Activated CD8-positive, alpha-beta memory T cell treated with anti-CD3 and anti-CD28 coated beads for 4 hours (primary cell): ENCODE measurements around the gene ZNF335.
A peak's percentile ranks its signal among the peaks of the same experiment; 100 is the strongest.

Source experiments
- DNase-seq, 2 donors: peaks; one replicate each; pipeline ENCODE4 v3.0.0-alpha.2; 2020; ENCODE audit warnings: low read depth in 2 of 2

Gene ZNF335, protein sequence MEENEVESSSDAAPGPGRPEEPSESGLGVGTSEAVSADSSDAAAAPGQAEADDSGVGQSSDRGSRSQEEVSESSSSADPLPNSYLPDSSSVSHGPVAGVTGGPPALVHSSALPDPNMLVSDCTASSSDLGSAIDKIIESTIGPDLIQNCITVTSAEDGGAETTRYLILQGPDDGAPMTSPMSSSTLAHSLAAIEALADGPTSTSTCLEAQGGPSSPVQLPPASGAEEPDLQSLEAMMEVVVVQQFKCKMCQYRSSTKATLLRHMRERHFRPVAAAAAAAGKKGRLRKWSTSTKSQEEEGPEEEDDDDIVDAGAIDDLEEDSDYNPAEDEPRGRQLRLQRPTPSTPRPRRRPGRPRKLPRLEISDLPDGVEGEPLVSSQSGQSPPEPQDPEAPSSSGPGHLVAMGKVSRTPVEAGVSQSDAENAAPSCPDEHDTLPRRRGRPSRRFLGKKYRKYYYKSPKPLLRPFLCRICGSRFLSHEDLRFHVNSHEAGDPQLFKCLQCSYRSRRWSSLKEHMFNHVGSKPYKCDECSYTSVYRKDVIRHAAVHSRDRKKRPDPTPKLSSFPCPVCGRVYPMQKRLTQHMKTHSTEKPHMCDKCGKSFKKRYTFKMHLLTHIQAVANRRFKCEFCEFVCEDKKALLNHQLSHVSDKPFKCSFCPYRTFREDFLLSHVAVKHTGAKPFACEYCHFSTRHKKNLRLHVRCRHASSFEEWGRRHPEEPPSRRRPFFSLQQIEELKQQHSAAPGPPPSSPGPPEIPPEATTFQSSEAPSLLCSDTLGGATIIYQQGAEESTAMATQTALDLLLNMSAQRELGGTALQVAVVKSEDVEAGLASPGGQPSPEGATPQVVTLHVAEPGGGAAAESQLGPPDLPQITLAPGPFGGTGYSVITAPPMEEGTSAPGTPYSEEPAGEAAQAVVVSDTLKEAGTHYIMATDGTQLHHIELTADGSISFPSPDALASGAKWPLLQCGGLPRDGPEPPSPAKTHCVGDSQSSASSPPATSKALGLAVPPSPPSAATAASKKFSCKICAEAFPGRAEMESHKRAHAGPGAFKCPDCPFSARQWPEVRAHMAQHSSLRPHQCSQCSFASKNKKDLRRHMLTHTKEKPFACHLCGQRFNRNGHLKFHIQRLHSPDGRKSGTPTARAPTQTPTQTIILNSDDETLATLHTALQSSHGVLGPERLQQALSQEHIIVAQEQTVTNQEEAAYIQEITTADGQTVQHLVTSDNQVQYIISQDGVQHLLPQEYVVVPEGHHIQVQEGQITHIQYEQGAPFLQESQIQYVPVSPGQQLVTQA (N-terminal part only)

DNA sequence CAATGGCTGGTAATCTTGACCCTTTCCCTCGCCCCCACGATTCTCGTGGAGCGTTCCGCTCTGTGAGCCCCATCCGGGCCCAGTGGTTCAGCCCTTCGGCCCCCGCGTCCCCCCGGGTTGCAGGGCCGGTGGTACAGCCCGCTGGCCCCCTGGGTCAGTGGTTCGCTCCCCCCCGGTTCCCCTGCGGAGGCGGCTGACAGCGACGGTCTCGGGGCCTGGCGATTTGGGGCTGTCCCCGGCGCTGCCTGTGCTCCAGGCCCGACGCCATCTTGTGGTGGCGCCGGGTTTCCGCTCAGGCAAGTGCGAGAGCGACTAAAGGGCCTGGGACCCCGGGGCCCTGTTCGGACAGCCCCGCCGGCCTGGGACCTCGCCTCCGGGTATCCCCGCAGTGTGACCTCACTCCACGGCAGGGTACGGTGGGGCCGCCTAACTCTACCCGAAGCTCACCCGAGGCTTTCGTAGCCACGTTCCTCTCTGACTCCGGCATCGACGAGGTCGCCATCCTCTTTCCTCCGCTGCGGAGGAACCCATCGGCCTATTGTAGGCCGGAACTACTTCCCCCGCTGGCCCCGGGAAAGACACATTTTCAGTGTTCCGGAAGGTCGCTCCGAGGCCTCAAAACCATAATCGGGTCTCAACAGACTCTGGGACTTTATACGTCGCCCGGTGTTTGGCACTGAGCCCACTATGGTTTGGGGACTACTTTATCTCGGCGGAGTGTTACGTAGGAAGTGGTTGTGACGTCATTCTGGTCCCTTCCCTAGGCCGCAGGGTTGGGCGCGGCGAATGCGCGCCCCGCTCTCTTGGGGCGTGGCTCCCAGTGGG, at the start of gene ZNF335:
Gene ZNF335, minus strand, starts transcription at position 529 of the 825 bp plus-strand sequence. CDS start 793 bp downstream, outside the sequence.
- peak; percentile 86 for DNase-seq

- no peak for DNase-seq
These were observed 48.6 kb upstream of the ZNF335 start for GRCh38 chr20:46020555-46020954.

DNA sequence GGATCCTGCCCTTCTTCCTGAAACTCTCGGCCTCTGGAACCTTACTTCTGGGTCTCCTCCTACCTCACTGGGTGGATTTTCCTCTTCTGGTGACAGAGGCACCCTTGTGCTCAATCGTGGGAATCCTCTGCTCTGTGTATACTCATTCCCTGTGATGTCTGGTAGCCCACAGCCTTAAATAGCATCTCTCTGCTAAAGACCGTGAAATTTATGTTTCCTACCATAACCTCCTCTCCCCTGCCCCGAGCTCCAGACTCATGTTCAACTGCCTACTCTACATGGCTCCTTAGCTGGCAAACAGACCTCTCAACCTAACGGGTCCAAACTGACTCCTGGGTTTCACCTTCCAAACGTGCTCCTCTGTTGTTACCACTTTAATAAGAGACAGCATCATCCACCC, 46.6 kb upstream of the ZNF335 start:
- DNase-seq = no peak

DNA sequence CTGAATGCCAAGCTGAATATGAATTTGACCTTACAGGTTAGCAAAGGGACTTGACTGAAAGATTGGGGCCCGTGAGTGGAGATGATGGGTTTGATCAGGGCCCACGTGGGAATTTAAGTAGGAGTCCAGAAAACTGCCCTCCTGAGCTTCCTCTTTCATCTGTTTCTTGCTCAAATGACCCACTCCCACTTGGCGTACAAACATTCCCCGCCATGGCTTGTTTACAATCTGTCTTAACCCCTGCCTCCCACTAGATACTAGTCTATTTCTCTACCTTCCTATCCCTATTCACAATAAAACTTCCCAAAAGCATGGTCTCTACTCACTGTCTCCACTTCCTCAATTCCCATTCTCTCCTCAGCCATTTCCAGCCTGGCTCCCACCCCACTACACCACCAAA, 46.1 kb upstream of the ZNF335 start:
- no peak for DNase-seq

DNA sequence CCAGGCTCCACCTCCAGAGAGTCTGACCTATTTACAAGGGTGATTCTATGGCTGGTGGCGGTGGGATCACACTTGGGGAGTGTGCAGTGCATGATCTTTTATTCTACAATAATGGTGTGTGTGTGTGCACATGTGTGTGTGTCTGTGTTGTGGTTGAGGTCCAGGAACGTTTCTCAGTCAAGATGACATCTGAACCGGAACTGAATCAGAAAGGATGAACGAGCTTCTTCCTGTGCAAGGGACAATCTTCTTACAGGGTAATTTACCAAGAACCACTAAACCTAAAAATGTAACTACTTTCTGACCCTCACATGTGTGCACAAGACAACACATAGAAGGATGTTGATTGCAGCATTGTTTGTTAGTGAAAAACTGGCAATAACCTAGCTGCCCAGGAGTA, 45.3 kb upstream of the ZNF335 start:
- DNase-seq = no peak

DNA sequence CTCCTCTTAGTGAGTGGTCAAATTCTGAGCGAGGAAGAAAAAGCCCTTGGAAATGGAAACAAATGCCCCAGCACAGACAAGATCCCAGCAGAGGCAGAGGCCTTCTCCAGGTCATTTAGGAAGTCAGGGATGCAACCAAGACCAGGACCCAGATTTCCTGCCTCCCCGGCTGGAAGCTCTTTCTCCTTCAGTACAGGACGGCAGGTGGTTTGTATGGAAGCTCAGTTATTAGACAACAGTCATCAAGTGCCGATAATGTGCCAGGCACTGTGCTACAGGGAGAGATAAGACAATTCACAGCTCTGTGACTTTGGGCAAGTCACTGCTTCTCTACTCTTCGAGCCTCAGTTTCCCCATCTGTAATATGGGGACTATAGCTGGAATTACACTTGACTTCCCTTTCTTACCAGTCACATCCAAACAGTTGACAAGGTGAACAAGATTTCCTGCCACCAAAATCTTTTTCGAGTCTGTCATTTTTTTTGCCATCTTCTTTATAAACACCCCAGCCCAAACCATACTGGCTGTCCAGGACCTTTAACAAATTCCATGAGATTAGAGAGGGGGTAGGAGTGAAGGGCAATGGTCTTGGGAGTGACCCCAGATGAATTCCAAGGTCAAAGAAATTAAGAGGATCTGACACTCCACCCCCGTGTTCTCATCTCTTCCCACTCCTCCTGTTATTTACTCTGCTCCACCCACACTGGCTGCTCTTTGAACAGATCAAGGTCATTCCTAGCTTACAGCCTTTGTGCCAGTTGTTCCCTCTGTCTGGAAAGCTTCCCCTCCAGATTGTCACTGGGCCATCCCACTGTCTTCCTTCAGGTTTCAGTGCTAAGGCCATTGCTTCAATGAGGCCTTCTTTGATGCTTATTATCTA, 42.8 kb upstream of the ZNF335 start:
- no peak for DNase-seq

GRCh38 chr20:46013829-46014516, 42.0 kb upstream of the ZNF335 start:
- DNase-seq = peak in 1 of 2 donors; percentile 41

DNA sequence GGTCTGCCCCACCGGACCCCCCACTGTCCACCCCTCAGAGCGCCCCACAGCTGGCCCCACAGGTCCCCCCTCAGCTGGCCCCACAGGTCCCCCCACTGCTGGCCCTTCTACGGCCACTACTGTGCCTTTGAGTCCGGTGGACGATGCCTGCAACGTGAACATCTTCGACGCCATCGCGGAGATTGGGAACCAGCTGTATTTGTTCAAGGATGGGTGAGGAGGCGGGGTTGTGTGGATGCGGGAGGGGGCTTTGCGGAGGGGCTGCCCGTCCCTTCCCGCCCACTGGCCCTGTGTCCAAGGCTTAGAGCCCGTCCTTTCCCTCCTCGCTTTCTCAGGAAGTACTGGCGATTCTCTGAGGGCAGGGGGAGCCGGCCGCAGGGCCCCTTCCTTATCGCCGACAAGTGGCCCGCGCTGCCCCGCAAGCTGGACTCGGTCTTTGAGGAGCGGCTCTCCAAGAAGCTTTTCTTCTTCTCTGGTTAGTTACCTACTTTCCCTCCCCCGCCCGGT, 41.4 kb upstream of the ZNF335 start:
- DNase-seq = no peak

- no peak for DNase-seq
These were observed 40.9 kb upstream of the ZNF335 start for GRCh38 chr20:46012921-46013320.

DNA sequence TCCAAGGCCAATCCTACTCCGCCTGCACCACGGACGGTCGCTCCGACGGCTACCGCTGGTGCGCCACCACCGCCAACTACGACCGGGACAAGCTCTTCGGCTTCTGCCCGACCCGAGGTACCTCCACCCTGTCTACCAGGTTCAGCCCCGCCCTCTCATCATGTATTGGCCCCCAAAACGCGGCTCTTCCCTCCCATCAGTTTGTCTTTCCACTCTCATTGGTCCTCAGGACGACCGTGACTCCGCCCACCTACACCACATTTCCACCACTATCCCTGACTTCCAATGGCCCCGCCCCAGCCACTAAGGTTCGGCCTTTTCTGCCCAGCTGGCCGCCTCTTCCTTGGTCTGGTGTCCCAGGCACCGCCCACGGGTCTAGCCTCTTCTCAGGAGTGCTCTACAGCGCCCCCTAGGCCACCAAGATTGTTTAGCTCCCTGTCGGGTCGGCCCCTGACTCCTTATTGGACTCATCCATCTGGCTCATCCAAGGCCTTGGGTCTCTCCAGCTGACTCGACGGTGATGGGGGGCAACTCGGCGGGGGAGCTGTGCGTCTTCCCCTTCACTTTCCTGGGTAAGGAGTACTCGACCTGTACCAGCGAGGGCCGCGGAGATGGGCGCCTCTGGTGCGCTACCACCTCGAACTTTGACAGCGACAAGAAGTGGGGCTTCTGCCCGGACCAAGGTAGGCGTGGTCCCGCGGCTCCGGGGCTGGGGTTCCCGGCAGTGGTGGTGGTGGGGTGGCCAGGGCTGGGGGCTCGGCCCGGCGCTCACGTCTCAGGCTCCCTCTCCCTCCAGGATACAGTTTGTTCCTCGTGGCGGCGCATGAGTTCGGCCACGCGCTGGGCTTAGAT, 39.9 kb upstream of the ZNF335 start:
- no peak for DNase-seq

DNA sequence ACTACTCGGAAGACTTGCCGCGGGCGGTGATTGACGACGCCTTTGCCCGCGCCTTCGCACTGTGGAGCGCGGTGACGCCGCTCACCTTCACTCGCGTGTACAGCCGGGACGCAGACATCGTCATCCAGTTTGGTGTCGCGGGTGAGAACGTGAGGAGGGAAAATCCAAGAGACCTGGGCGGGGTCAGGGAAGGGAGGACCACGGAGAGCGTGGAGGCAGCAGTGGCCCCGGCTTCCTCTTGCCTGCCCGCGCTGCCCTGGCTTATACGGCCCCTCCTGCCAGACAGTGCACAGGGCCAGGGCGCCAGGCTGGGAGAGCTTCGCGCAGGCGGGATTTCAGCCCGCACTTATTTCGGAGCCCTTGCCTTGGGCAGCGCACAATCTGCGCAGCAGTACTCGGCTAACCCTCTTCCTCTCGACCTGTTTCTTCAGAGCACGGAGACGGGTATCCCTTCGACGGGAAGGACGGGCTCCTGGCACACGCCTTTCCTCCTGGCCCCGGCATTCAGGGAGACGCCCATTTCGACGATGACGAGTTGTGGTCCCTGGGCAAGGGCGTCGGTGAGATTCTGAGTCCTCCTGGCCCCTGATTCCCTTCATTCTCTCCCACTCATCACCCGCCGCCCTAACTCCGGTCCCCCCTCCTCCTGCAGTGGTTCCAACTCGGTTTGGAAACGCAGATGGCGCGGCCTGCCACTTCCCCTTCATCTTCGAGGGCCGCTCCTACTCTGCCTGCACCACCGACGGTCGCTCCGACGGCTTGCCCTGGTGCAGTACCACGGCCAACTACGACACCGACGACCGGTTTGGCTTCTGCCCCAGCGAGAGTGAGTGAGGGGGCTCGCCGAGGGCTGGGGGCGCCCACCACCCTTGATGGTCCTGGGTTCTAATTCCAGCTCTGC, 38.7 kb upstream of the ZNF335 start:
- DNase-seq = no peak

GRCh38 chr20:46009816-46010215, 37.8 kb upstream of the ZNF335 start:
- no peak for DNase-seq

GRCh38 chr20:46007671-46008070, 35.7 kb upstream of the ZNF335 start:
- DNase-seq = no peak

DNA sequence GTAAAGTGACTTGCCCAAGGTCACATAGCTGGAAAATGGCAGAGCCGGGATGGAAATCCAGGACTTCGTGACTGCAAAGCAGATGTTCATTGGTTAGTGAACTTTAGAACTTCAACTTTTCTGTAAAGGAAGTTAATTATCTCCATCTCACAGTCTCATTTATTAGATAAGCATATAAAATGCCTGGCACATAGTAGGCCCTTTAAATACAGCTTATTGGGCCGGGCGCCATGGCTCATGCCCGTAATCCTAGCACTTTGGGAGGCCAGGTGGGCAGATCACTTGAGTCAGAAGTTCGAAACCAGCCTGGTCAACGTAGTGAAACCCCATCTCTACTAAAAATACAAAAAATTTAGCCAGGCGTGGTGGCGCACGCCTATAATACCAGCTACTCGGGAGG, 35.0 kb upstream of the ZNF335 start:
- no peak for DNase-seq

- DNase-seq = no peak
These were observed 34.2 kb upstream of the ZNF335 start for GRCh38 chr20:46006022-46006705.

- DNase-seq = no peak
These were observed 33.0 kb upstream of the ZNF335 start for GRCh38 chr20:46004889-46005473.
